H9 (cell line): Measurements from ENCODE around the gene UBE3A. TPM values are rescaled to one million over a fixed set of nuclear protein-coding genes. Genes with fewer than 3 reads are reported as not detected.

Source experiments
- DNase-seq: peaks from one replicate; pipeline ENCODE4 v3.0.0-alpha.2; 2017
- H2AFZ ChIP-seq: one replicate; pipeline ENCODE4 v1.6.1; 2013; ENCODE audit warnings: mild to moderate bottlenecking, low read length, control low read depth, moderate library complexity
- H2AK5ac ChIP-seq: 2 replicates; pipeline ENCODE4 v1.6.1; 2013; ENCODE audit warnings: low read length, control low read depth, mixed read lengths; ENCODE audit not compliant: insufficient read length
- H2BK120ac ChIP-seq: one replicate; pipeline ENCODE4 v1.6.1; 2013; ENCODE audit warnings: low read depth, mild to moderate bottlenecking, low read length, control low read depth, inconsistent platforms; ENCODE audit not compliant: poor library complexity, severe bottlenecking
- H2BK12ac ChIP-seq: 2 replicates; pipeline ENCODE4 v1.6.1; 2013; ENCODE audit warnings: low read length, control low read depth, mixed read lengths, low read depth; ENCODE audit not compliant: insufficient read length
- H2BK15ac ChIP-seq: 2 replicates; pipeline ENCODE4 v1.6.1; 2013; ENCODE audit warnings: low read depth, low read length, control low read depth
- H2BK20ac ChIP-seq: one replicate; pipeline ENCODE4 v1.6.1; 2013; ENCODE audit warnings: low read depth, mild to moderate bottlenecking, low read length, control low read depth, inconsistent platforms; ENCODE audit not compliant: poor library complexity, severe bottlenecking
- H2BK5ac ChIP-seq: 2 replicates; pipeline ENCODE4 v1.6.1; 2013; ENCODE audit warnings: low read length, control low read depth, mixed read lengths; ENCODE audit not compliant: insufficient read length
- H3K14ac ChIP-seq: 2 replicates; pipeline ENCODE4 v1.6.1; 2013; ENCODE audit warnings: low read length, control low read depth; ENCODE audit not compliant: insufficient read depth
- H3K18ac ChIP-seq: 2 replicates; pipeline ENCODE4 v1.6.1; 2013; ENCODE audit warnings: low read depth, mild to moderate bottlenecking, mixed read lengths, low read length, control low read depth; ENCODE audit not compliant: insufficient read length
- H3K23ac ChIP-seq: 2 replicates; pipeline ENCODE4 v1.6.1; 2013; ENCODE audit warnings: low read length, control low read depth, mixed read lengths, low read depth; ENCODE audit not compliant: insufficient read length
- H3K23me2 ChIP-seq: 2 replicates; pipeline ENCODE4 v1.6.1; 2013; ENCODE audit warnings: low read depth, mild to moderate bottlenecking, mixed read lengths, low read length, control low read depth; ENCODE audit not compliant: insufficient read length, poor library complexity, severe bottlenecking
- H3K27ac ChIP-seq: 2 replicates; pipeline ENCODE4 v1.5.1; 2013; ENCODE audit warnings: low read length, control low read depth, mixed read lengths, low read depth; ENCODE audit not compliant: insufficient read length
- H3K27me3 ChIP-seq: 2 replicates; pipeline ENCODE4 v1.6.1; 2013; ENCODE audit warnings: low read length, control low read depth, inconsistent platforms; ENCODE audit not compliant: insufficient read depth
- H3K4ac ChIP-seq: 2 replicates; pipeline ENCODE4 v1.6.1; 2013; ENCODE audit warnings: low read depth, mild to moderate bottlenecking, control low read depth, inconsistent platforms, low read length, moderate library complexity
- H3K4me1 ChIP-seq: 2 replicates; pipeline ENCODE4 v1.6.1; 2013; ENCODE audit warnings: low read length, control low read depth, inconsistent platforms; ENCODE audit not compliant: insufficient read depth
- H3K4me2 ChIP-seq: 2 replicates; pipeline ENCODE4 v1.6.1; 2013; ENCODE audit warnings: low read length, control low read depth, mixed read lengths; ENCODE audit not compliant: insufficient read length, insufficient read depth
- H3K56ac ChIP-seq: 2 replicates; pipeline ENCODE4 v1.6.1; 2013; ENCODE audit warnings: low read depth, mild to moderate bottlenecking, mixed read lengths, low read length, control low read depth; ENCODE audit not compliant: insufficient read length
- H3K79me1 ChIP-seq: 2 replicates; pipeline ENCODE4 v1.6.1; 2013; ENCODE audit warnings: low read depth, mild to moderate bottlenecking, moderate library complexity, low read length, control low read depth, inconsistent platforms; ENCODE audit not compliant: insufficient read depth, poor library complexity, severe bottlenecking
- H3K79me2 ChIP-seq: 2 replicates; pipeline ENCODE4 v1.6.1; 2013; ENCODE audit warnings: low read length, control low read depth, inconsistent platforms; ENCODE audit not compliant: insufficient read depth
- H3K9ac ChIP-seq: 2 replicates; pipeline ENCODE4 v1.6.1; 2013; ENCODE audit warnings: low read length, control low read depth, mixed read lengths; ENCODE audit not compliant: insufficient read length; ENCODE audit errors: extremely low read depth
- H3K9me3 ChIP-seq: one replicate; pipeline ENCODE4 v1.6.1; 2013; ENCODE audit warnings: low read depth, low read length, inconsistent platforms; ENCODE audit not compliant: control insufficient read depth
- H3T11ph ChIP-seq: one replicate; pipeline ENCODE4 v1.6.1; 2013; ENCODE audit warnings: mild to moderate bottlenecking, low read length, control low read depth, inconsistent platforms
- H4K20me1 ChIP-seq: one replicate; pipeline ENCODE4 v1.6.1; 2013; ENCODE audit not compliant: control insufficient read depth, insufficient read length, insufficient read depth
- H4K5ac ChIP-seq: 2 replicates; pipeline ENCODE4 v1.6.1; 2013; ENCODE audit warnings: low read depth, mild to moderate bottlenecking, mixed read lengths, low read length, control low read depth; ENCODE audit not compliant: insufficient read length
- H4K8ac ChIP-seq: replicated peaks from 2 replicates; pipeline ENCODE4 v1.6.1; 2013; ENCODE audit warnings: low read length, control low read depth, mixed read lengths, low read depth; ENCODE audit not compliant: insufficient read length
- H4K91ac ChIP-seq: 2 replicates; pipeline ENCODE4 v1.6.1; 2013; ENCODE audit warnings: low read depth, mild to moderate bottlenecking, moderate library complexity, mixed read lengths, low read length, control low read depth; ENCODE audit not compliant: insufficient read length
- H3K27ac Mint-ChIP-seq, 3 experiments: 2 replicates in 2 of 3; 3 replicates in 1 of 3; pipeline ENCODE4 v1.8.0; 2020 to 2021; ENCODE audit warnings: mixed read lengths in 3 of 3, mild to moderate bottlenecking in 1 of 3, moderate library complexity in 1 of 3
- H3K27me3 Mint-ChIP-seq: 2 replicates; pipeline ENCODE4 v1.8.0; 2021; ENCODE audit warnings: low read depth, mild to moderate bottlenecking, moderate library complexity, mixed read lengths
- H3K36me3 Mint-ChIP-seq, 3 experiments: 2 replicates in 2 of 3; 3 replicates in 1 of 3; pipeline ENCODE4 v1.8.0; 2020 to 2021; ENCODE audit warnings: low read depth in 3 of 3, mixed read lengths in 3 of 3; ENCODE audit not compliant: insufficient read depth in 1 of 3
- H3K4me1 Mint-ChIP-seq, 2 experiments: 2 replicates each; pipeline ENCODE4 v1.8.0; 2020; ENCODE audit warnings: mixed read lengths in 2 of 2
- H3K4me3 Mint-ChIP-seq, 2 experiments: 2 replicates in 1 of 2; 3 replicates in 1 of 2; pipeline ENCODE4 v1.8.0; 2020 to 2021; ENCODE audit warnings: mild to moderate bottlenecking in 2 of 2, mixed read lengths in 2 of 2, moderate library complexity in 1 of 2
- H3K9me3 Mint-ChIP-seq, 2 experiments: 2 replicates in 1 of 2; 3 replicates in 1 of 2; pipeline ENCODE4 v1.8.0; 2020; ENCODE audit warnings: mild to moderate bottlenecking in 2 of 2, mixed read lengths in 2 of 2, moderate library complexity in 1 of 2
- CTCF ChIP-seq: fragments of 200-600 bp; sonication (generic); conservative IDR thresholded peaks from 3 replicates; pipeline ENCODE4 v1.8.0; 2021; ENCODE audit warnings: antibody characterized with exemption, mild to moderate bottlenecking
- WGBS: extraction: QIAGEN DNeasy Blood & Tissue Kit; methylation state at CpG from one replicate; pipeline ENCODE4 v1.1.7; 2013; ENCODE audit warnings: missing lambda C conversion rate, low lambda C conversion rate, mixed read lengths; ENCODE audit not compliant: insufficient read length; ENCODE audit errors: extremely low coverage; 5-methylcytosine and 5-hydroxymethylcytosine counted together
- total RNA-seq: library from RNA; stranded (reverse); gene quantifications from 2 replicates; pipeline ENCODE4 v1.2.1, GENCODE V29; 2021

The UBE3A gene
- total RNA-seq, 1 experiment from 2014 or later, result 108 TPM

GRCh38 chr15:25378501-25378901 is 60.3 kb downstream of the UBE3A start:
- TF ChIP-seq CTCF, result no peak
- Histone ChIP-seq H2AFZ (no peak overlapping the region), H2BK20ac (no peak overlapping the region), H3K14ac (no peak overlapping the region), H2BK5ac (no peak overlapping the region), H3K79me1 (peaks cover 7% of the 10 kb centered on the region), H4K91ac (no peak overlapping the region), H4K5ac (no peak overlapping the region), H3K23ac (no peak overlapping the region), H2BK15ac (no peak overlapping the region), H3K18ac (no peak overlapping the region), H3K9ac (no peak overlapping the region), H3K23me2 (no peaks in the 10 kb centered on the region), H4K20me1 (no peaks in the 10 kb centered on the region), H2AK5ac (no peak overlapping the region), H2BK12ac (no peak overlapping the region), H3K79me2 (peaks cover 2% of the 10 kb centered on the region; the same call in 1 of the 2 replicates), H3K9me3 (no peaks in the 10 kb centered on the region), H3K27ac (no peak overlapping the region), H2BK120ac (no peak overlapping the region), H3K27me3 (no peaks in the 10 kb centered on the region), H3K4ac (no peak overlapping the region), H3K4me2 (no peak overlapping the region), H3K4me1 (no peaks in the 10 kb centered on the region), H3K56ac (no peak overlapping the region), H3T11ph (no peak overlapping the region), H4K8ac (no peak overlapping the region)
- no peak for DNase-seq
- Mint-ChIP-seq H3K4me3 (no peak overlapping the region), H3K27me3 (no peaks in the 10 kb centered on the region), H3K4me1 (peaks cover 3 to 6% of the 10 kb centered on the region in 2 experiments; a peak in 3 of 4 replicates), H3K27ac (no peak overlapping the region), H3K9me3 (peaks cover 1 to 2% of the 10 kb centered on the region in 2 experiments), H3K36me3 (peaks cover 21 to 36% (median 33%) of the 10 kb centered on the region in 3 experiments)
- WGBS, result no CpG with 5 or more reads among the region's 2 CpGs
